WTC11 (cell line): Measurements from ENCODE around the gene NUDT3. TPM values are rescaled to one million over a fixed set of nuclear protein-coding genes. Genes with fewer than 3 reads are reported as not detected.

Experiments used
- microRNA-seq: library from miRNA; unstranded; fragments of <30 nt; microRNA quantifications from one replicate; pipeline ENCODE4 v1.2.0, GENCODE V29; 2022; ENCODE audit warnings: borderline number of aligned reads
- total RNA-seq: library from RNA; stranded (reverse); gene quantifications from 3 replicates; pipeline ENCODE4 v1.2.3, GENCODE V29; 2021

NUDT3 gene
- total RNA-seq, 1 experiment from 2014 or later: 30.0 TPM

Small RNA genes within 50 kb of the gene (microRNA-seq; reads per million reads assigned to microRNA genes)
- 1.4 reads per million for gene MIR6835

Other genes starting within 250 kb of the NUDT3 start
- gene GRM4, start 246.6 kb downstream of the NUDT3 start, total RNA-seq: 32.2 to 34.5 TPM (median 32.2 TPM) in 3 replicates
- 2,446 to 2,677 TPM (median 2,610 TPM) in 3 replicates for gene HMGA1, start 155.8 kb downstream of the NUDT3 start, total RNA-seq
- gene SMIM29, start 143.7 kb downstream of the NUDT3 start, total RNA-seq: 11.7 to 15.1 TPM (median 14.1 TPM) in 3 replicates
- 2,184 to 2,437 TPM (median 2,411 TPM) in 3 replicates for gene RPS10, start 33.4 kb upstream of the NUDT3 start, total RNA-seq
- 10.6 to 12.6 TPM (median 10.7 TPM) in 3 replicates for gene PACSIN1, start 73.4 kb upstream of the NUDT3 start, total RNA-seq
- gene SPDEF, start 163.7 kb upstream of the NUDT3 start, total RNA-seq: 0.44 to 0.72 TPM (median 0.50 TPM) in 3 replicates